Measurements from ENCODE around the gene EFCAB14. TPM values are rescaled to one million over a fixed set of nuclear protein-coding genes. Genes with fewer than 3 reads are reported as not detected.

Gene EFCAB14
- total and polyA plus RNA-seq, 9 of the 15 experiments (the other 6 are each of a cell fraction or from before 2014, with no cell fraction given): 7.3 to 49.0 (median 37.3) TPM

- Histone ChIP-seq H3K9ac (ENCODE audit: insufficient read depth in 1 of 2, low read depth in 2 of 2, low read length in 2 of 2) (no peak overlapping the region), H3K27ac (ENCODE audit: extremely low read depth, low read depth, low read length) (no peak overlapping the region), H3K4me1 (replicated peaks in 1 of 2; ENCODE audit: control insufficient read depth in 2 of 2, insufficient read depth in 2 of 2, low read length in 2 of 2) (peaks cover 4 to 30% of the 10 kb centered on the region in 2 experiments; a peak in 4 of 5 replicates), H3K36me3 (ENCODE audit: control insufficient read depth, insufficient read depth, low read length) (peaks cover 70% of the 10 kb centered on the region), H3K9me1 (ENCODE audit: control insufficient read depth, insufficient read depth, low read length) (peaks cover 6% of the 10 kb centered on the region), H3K4me3 (no peak overlapping the region), H4K20me1 (replicated peaks; ENCODE audit: control insufficient read depth, insufficient read depth, low read length) (no peaks in the 10 kb centered on the region), H3K9me3 (replicated peaks; ENCODE audit: control insufficient read depth, insufficient read depth, low read depth, low read length) (no peaks in the 10 kb centered on the region), H3K4me2 (ENCODE audit: insufficient read depth, low read length) (no peak overlapping the region), H3K79me2 (ENCODE audit: control insufficient read depth, insufficient read depth, low read length) (no peaks in the 10 kb centered on the region), H3K27me3 (ENCODE audit: control insufficient read depth in 2 of 2, insufficient read depth in 2 of 2, low read length in 2 of 2) (no peaks in the 10 kb centered on the region), H2AFZ (ENCODE audit: low read depth, low read length) (no peak overlapping the region)
- DNase-seq (ENCODE audit: extremely low read depth in 1 of 4, low spot score in 3 of 4): no peak
- CTCF ChIA-PET (ENCODE audit: low intra/inter-chr PET ratio): no interaction called here
- no TSS peak for BruUV-seq (replicated peaks)
- FAIRE-seq: no peak
- TF ChIP-seq, protein P1, sequence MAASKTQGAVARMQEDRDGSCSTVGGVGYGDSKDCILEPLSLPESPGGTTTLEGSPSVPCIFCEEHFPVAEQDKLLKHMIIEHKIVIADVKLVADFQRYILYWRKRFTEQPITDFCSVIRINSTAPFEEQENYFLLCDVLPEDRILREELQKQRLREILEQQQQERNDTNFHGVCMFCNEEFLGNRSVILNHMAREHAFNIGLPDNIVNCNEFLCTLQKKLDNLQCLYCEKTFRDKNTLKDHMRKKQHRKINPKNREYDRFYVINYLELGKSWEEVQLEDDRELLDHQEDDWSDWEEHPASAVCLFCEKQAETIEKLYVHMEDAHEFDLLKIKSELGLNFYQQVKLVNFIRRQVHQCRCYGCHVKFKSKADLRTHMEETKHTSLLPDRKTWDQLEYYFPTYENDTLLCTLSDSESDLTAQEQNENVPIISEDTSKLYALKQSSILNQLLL (CRISPR knock-in tag; IDR thresholded peaks at IDR 0.05; ENCODE audit: borderline replicate concordance): no peak
- TF ChIP-seq, protein P2, sequence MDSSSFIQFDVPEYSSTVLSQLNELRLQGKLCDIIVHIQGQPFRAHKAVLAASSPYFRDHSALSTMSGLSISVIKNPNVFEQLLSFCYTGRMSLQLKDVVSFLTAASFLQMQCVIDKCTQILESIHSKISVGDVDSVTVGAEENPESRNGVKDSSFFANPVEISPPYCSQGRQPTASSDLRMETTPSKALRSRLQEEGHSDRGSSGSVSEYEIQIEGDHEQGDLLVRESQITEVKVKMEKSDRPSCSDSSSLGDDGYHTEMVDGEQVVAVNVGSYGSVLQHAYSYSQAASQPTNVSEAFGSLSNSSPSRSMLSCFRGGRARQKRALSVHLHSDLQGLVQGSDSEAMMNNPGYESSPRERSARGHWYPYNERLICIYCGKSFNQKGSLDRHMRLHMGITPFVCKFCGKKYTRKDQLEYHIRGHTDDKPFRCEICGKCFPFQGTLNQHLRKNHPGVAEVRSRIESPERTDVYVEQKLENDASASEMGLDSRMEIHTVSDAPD (CRISPR knock-in tag; IDR thresholded peaks at IDR 0.05): no peak
- TF ChIP-seq CREB3L1 (IDR thresholded peaks at IDR 0.05; ENCODE audit: borderline replicate concordance, low read depth) (no peak), SIX5 (IDR thresholded peaks at IDR 0.05; ENCODE audit: borderline replicate concordance in 1 of 2, insufficient read depth in 1 of 2, low read depth in 1 of 2, low read length in 2 of 2) (no peak), ILK (tag; IDR thresholded peaks at IDR 0.05; ENCODE audit: borderline replicate concordance, low read depth) (no peak), SREBF1 (IDR thresholded peaks at IDR 0.05; ENCODE audit: borderline replicate concordance, low read depth, low read length) (no peak), PHTF2 (CRISPR knock-in tag; IDR thresholded peaks at IDR 0.05) (no peak)
- in situ Hi-C loops (cut with MboI): no loop called here
- ATAC-seq: no peak
- POLR2A ChIA-PET: interaction anchor here (0.6 to 2.4 kb wide), 4 partner anchors 8 to 25 kb away, joined by 3 to 8 read pairs (median 5); partner anchors contain the start of gene ATPAF1
- 91% methylated on average over 1 of the region's 1 CpG for WGBS (ENCODE audit: insufficient coverage, low coverage, missing lambda C conversion rate)
- intact Hi-C loops (cut with micrococcal nuclease): no loop called here
Observed at GRCh38 chr1:46676531-46676930, 42.4 kb downstream of the EFCAB14 start.

Data from K562 (cell line).